Activated naive CD8-positive, alpha-beta T cell treated with anti-CD3 and anti-CD28 coated beads, Interleukin-2, amount 50 U/mL, for 16 hours (primary cell): ENCODE results near the gene MRPL32.
"Not testable (repeated sequence)": the region's sequence is repeated elsewhere in the genome, so short reads cannot be mapped to it uniquely, and the experiment has no call there.

Experiments
- DNase-seq: peaks from one replicate; pipeline ENCODE4 v3.0.0-alpha.2; 2020; ENCODE audit warnings: low read depth, low spot score

MRPL32 gene

DNA sequence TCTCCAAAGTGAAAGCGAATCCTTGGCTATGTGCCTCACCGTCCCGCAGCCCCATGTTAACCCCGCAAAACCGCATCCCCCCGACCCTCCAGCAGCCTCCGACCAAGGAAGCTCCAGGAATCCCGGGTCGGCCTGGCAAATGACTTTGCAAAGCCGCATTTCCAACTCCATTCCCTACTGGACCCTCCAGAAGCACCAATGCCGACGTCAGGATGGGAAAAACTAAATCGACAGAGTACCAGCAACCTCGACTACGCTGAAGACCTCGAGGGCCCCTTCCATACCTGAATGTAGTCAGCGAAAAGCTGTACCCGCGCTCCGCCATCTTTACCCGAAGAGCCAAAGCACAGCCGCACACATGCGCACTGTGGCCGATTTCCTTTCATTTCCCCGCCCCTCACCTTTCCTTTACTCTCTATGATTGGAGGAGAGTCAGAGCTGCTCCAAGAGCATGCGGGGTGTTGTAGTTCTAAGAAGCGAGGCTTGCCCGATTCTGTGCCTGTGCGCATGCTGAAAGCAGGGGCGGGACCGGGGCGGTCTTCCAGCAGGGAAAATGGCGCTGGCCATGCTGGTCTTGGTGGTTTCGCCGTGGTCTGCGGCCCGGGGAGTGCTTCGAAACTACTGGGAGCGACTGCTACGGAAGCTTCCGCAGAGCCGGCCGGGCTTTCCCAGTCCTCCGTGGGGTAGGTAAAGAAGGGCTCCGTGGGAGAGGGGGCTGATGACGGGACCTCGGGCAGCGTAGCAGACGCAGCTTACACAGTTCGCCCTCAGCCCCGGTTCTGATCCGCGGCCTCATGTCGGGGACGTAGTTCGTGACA is at the start of gene MRPL32, which contains the start of gene PSMA2:
TSS of gene MRPL32 (plus strand) at position 543 of the 818 bp plus-strand sequence. CDS start at position 554, 11 bp downstream.
TSS of gene PSMA2 (minus strand) at position 341 of the 818 bp plus-strand sequence. CDS start at position 325, 16 bp downstream.
- DNase-seq, result peak; percentile 86

DNA sequence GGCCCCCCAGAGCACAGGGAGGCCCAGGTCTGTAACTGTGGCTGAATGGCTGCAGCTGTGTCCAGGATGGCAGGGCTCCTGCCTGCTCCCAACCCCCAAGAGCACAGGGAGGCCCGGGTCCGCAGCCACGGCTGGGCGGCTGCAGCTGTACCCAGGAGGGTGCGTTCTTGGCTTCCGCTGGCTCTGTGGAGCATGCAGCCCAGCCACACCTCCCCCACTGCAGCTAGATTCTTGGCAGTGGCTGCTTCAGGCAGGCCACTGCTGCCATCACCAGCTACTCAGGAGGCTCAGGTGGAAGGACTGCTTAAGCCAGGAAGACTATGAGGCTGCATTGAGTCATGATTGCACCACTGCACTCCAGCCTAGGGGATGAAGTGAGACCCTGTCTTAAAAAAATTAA is 48.2 kb upstream of the MRPL32 start:
- DNase-seq, result no peak

DNA sequence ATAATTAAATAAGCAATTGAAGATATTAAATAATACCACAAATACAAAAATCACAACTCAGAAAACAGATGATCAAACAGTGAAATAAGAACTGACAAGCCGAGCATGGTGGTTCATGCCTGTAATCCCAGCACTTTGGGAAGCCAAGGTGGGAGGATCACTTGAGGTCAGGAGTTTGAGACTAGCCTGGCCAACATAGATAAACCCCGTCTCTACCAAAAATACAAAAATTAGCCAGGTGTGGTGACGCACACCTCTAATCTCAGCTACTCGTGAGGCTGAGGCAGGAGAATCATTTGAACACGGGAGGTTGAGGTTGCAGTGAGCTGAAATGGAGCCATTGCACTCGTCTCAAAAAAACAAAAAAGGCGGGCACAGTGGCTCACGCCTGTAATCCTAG is 47.0 kb upstream of the MRPL32 start:
- DNase-seq, result not testable (repeated sequence)

DNA sequence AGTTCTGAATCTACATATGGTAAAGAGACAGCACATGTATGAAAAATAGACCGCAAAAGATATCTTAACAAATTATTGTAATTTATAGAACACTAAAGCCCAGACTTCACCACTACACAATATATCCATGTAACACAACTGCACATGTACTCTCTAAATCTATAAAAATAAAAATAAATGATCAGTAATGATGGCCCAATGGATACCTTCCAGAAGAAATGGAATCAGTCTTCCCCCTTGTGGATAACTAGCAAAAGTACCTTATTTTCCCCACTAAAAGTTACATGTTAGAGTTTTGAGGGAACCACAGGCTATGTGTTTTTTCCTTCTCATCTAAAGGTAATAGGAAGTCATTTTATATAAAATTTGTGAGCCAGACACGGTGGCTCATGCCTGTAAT is 46.0 kb upstream of the MRPL32 start:
- no peak for DNase-seq

DNA sequence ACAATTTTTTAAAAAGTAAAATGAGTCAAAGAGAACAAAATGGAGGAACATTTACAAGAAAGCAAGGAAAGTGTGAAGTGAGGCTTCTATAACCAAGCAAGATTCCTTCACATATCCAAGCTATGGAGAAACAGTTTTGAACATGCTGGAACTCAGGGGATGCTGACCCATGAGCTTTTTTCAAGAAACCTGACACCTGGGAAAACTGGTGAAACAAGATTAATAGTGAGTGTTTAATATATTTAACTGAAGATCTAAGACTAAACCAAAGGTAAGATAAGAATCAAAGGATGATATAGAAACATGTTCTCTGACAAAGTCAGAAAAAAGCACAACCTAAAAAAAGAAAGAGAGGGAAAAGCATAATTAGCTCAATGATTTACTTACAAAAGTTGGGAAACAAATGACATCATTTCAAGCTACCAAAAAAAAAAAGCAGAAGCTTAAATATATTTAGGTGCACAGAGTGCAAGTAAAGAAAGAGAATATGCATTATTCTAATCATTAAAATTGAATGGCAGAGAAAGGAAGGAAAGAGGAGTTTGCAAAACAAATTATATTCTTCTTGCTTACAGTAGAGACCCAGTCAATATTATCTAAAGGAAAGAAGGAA is 45.2 kb upstream of the MRPL32 start:
- no peak for DNase-seq

DNA sequence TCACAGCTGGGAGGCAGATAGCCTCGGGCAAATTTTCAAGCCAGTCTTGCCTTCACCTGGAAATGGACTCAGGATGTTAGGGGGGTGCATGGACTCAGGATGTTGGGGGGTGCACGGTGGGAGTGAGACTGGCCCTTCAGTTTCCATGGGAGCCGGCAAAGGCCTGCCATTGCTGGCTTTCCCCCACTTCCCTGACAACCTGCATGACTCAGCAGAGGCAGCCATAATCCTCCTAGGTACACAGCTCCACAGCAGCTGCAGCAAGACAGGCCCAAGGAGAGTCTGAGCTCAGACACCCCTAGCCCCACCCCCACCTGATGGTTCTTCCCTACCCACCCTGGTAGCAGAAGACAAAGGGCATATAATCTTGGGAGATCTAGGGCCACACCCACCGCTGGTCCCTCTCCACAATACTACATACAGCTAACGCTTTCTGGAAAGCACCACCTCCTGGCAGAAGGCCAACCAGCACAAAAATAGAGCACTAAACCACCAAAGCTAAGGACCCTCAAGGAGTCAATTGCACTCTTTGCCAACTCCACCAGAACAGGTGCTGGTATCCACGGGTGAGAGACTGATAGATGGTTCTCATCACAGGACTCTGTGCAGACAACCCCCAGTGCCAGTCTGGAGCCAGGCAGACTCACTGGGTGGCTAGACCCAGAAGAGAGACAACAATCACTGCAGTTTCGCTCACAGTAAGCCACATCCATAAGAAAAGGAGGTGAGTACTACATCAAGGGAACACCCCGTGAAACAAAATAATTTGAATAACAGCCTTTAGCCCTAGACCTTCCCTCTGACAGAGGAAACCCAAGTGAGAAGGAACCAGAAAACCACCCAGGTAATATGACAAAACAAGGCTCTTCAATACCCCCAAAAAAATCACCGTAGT is 38.6 kb upstream of the MRPL32 start:
- no peak for DNase-seq

DNA sequence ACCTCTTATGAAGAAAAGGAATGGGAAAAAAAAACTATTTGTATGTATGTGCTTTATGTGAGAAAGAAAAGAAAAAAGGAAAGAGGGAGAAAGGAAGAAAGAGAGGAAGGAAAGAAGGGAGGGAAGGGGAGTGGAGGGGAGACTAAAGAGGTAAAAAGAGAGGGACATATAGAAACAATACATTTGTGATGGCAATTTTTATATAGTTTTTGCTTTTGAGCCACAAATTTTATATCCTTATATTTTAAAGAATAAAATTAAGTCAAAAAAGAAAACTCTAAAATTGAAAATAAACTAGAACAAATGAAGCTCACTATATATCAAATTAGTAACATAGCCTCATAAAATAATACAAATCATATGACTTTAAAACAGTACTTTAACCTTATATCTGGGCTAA is 31.3 kb upstream of the MRPL32 start:
- no peak for DNase-seq

DNA sequence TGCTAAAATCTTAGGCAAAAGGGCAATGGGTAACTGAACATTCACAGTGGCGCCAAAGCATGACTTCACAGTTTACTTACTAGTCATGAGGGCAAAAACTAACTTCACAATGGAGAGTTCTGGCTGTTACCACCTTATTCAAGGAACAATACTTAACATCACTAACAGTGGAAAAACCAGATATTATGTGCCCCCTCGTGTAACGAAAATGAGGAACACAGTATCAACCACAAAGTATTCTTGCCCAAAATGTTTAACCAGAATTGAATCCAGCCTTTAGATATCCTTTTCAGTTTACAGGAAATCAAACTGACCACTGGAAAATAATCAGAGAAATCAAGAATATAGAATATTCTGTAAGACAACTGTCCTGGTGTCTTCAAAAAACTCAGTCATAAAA is 29.8 kb upstream of the MRPL32 start:
- DNase-seq, result no peak

DNA sequence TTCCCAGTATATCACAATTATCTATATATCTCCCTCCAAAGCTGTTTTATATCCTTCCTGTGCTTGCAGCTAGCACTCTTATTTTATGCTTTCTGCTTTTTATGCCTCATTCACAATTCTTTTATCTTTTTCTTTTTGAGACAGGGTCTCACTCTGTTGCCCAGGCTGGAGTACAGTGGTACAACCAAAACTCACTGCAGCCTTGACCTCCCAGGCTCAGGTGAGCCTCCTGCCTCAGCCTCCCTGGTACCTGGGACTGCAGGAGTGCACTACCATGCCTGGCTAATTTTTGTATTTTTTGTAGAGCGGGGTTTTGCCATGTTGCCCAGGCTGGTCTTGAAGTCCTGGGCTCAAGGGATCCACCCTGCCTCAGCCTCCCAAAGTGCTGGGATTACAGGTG is 26.0 kb upstream of the MRPL32 start:
- DNase-seq, result no peak

DNA sequence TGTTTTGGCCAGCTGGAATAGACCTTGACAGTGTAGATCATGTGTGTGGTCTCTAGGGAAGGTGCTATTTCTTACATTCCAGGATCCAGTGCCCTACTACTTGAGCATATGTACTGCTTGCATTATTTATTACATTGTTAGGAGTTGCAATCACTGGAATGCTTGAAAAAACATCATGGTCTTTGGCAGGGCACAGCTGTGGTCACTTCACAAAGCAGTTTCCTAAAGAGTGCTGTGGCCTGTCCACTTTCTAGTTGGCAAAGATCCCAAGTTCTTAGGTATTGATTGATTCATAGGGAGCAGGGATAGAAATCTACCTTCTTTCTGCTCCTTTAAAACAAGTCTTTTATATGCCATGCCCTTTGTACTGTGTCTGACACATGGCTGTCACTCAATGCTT is 24.9 kb upstream of the MRPL32 start:
- no peak for DNase-seq

DNA sequence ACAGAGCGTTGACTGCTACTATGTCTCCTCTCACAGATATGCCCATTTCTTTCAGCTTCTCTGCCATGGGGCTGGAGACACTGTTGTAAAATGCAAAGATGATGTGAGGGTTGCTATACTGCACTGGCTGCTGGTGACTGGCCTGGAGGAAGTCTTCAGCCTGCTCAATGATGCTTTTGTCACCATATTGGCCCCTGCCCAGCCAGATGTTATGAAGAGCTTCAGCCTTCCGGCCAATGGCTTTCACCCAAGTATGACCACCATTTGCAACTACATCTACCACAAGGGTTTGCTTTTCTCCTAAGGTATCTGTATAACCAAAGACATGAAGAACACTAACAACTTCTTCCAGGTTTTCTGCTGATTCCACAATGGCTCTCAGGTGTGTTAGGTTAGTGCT is 21.9 kb upstream of the MRPL32 start:
- DNase-seq, result no peak

DNA sequence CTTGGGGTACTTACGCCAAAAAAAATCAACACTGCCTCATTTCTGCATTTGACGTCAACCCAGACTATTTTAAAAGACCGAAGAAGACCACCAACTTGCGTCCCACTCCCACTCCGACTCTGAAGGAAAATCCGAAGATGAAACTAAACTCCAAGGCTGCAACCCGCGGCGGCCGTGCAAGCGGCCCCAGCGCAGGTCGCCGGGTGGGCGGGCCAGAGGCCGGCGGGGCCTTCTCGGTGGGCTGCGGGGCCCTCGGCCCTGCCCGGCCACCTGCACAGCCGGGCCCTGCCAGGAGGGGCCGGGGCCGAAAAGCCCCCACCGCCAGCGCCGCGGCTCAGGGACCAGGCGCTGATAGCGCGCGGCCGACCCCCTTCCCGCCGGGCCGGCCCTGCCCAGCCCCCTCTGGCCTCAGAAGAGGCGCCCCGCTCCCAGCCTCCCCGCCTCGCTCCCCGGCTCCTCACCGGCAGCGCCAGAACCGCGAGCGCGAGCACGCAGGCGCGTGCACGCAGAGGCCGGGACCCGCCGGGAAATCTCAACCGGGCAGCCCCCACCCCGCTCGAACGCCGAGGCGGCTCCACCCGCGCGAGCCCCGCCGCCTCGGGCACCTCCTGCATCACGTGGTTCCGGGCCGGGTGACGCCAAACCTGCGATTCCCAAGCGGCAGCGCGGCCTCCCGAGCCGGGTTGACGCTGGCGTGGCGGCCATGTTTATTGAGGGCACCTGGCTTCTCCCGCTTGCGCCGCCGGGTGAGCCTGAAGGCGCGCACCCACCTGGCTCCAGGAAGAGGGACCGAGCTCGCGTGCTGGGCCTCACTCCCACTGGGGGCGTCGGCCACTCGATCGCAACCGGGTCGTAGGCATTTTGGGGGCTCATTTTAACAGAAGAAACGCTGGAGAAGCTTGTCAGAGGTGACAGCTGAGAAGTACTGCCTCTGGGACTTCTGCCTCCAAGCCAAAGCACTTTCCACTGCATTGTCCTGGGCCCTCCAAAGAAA is 20.4 kb upstream of the MRPL32 start, which contains the start of gene C7orf25:
TSS of gene C7orf25 (minus strand) at position 617 of the 994 bp plus-strand sequence. CDS start 1,170 bp downstream, outside the sequence.
- peak; percentile 83 for DNase-seq

DNA sequence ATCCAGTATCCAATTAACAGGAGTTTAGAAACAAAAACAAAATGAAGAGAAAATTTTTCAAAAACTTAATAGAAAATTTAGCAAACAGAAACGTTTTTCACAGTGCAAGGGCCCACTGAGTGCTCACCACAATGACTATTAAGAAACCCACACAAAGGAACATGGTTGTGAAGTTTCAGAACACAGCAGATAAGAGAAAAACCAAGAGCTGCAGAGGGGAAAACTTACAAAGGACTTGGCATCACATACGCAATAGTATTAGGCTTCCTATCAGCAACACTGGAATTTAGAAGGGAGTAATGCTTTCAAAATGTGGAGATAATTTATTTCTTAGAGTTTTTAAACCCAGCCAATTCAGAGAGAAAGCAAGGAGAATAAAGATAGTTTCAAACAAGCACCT is 18.6 kb upstream of the MRPL32 start:
- DNase-seq, result no peak

DNA sequence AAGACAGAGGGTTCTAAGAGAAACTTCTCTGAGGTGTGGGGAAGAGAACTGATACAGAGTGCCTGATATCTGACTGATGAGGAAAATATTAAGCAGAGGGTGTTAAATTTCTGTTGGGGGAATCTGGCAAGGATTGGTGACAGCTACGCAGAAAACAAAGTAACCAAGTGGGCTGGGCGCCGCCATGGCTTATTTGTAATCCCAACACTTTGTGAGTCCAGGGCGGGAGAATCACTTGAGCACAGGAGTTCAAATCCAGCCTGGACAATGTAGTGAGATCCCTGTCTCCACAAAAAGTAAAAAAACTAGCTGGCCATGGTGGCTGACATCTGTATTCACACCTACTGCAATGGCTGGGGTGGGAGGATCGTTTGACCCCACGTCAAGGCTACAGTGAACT is 18.2 kb upstream of the MRPL32 start:
- DNase-seq, result no peak

DNA sequence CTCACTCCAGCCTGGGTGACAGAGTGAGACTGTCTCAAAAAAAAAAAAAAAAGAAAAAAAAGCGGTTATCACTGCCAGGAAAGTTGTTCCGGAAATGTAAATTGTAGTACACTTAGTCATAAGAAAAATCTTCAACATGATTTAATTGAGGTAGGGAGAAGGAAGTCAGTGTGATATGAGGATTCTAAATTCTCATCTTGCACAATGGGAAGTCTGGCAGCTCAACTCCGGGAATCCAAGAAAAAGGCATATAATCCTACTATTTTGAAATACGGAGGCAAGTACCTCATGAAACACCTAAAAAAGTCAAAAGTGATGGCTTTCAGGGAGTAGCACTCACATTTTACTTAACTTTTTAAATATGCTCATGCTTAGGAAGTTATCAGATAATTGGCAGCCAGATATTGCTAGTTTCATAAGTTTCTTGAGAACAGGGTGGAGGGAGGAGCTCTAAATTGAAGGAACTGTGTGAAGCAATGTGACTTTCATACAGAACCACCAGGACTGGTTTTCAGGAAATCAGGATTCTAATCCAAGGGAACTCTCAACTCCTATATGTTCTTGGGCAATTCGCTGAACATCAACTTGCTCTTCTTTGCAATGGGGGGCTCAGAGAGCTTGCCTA is 17.6 kb upstream of the MRPL32 start:
- DNase-seq, result no peak

DNA sequence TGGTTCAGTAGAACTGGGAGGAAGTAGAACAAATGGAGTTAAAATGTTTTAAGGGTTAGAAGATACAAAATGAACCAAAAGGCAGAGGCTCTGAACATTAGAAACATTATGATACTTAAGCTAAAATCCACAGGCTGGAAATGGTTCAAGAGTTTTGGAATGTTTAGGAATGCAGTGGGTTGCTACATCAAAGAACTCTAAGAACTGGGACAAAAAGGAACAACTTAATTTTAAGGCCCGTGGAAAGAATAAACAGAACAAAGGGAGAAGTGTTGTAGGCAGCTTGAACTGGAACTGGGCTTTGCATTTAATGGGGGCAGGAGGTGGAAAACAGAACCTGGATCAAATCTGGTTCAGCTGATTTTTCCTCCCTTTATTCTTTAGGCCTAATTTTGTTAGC is 16.8 kb upstream of the MRPL32 start:
- no peak for DNase-seq

DNA sequence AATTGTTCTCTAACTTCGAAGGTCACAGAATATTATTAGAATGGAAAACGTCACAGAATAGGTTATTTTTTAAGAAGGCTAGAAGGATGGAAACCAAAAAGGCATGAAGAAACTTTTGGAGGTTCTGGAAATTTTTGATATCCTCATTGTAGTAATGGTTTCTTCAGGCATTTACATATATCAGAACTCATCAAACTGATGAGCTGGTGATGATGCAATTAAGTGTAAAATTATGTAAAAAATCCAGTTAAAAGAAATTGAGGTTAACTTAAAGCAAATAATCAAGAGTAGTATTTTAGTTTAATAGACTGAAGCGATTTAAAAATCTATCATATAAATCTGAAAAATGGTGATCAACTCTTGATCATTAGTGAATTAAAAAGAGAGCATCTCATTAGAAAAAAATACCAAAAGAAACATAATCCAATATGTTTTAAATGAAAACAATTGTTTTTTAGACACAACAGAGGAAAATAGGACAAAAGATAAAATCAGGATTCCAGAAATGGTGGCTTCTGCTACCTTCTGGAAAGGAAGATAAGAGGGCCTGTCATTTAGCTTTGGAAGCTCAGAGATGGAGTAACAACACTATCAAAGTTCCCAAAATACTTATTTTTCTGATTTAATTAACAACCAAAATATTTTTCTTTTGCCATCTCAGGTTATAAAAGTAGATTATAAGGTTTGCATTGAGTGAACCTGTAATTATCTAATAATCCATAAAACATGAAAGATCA is 10.0 kb upstream of the MRPL32 start:
- no peak for DNase-seq

DNA sequence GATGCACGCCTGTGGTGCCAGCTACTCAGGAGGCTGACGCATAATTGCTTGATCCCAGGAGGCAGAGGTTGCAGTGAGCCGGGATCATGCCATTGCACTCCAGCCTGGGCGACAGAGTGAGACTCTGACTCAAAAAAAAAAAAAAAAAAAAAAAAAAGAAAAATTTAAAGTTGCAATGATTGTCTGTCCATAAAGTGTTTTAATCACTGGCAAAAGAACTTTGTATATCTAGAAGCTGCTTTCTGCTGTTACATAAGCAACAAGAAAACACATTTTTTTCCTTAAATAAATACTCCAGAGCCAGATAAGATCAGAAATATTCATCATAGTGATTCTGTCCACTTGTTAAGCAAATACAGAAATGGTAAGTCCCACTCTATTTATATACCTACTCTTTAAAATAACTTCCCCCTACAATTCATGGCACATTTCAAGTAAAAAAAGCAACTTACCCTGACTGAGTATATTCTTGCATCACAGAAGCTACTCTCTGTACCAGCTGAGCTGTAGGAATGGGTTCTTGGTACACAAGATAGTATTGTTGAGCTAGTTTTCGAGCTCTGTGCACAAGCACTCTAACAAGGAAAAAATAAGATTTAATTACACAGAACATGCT is 7.8 kb upstream of the MRPL32 start:
- no peak for DNase-seq

DNA sequence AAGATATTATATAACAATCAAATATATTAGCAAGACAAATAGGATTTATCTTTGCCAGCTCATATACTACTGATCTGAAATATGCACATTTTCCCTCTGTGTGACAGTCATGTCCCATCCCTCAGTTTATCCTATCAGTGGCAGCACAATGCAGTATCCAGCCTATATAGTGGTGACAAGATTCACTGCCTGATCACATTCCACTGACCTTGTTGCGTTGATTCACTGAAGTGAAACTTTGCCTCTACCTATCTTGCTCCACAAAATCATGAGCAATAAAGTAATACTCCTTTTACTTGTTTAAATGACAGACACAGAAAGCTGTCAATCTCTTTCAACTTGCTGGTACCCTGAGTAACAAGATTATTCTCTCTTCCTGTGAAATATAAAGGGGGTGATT is 6.5 kb upstream of the MRPL32 start:
- DNase-seq, result no peak
